SK-N-MC (cell line): Measurements from ENCODE around the gene LAMC1.

ENCODE experiments used
- EZH2 ChIP-seq: fragments of 200-600 bp; sonication (generic); IDR thresholded peaks from one replicate; pipeline ENCODE4 v1.6.1; 2017; ENCODE audit warnings: antibody characterized with exemption
- FOXP2 ChIP-seq: optimal IDR thresholded peaks from 2 replicates; pipeline ENCODE3; 2011; ENCODE audit warnings: mild to moderate bottlenecking, moderate library complexity; ENCODE audit not compliant: insufficient read depth; ENCODE audit errors: extremely low read length, control extremely low read depth
- POLR2AphosphoS5 ChIP-seq: IDR thresholded peaks from 2 replicates; pipeline ENCODE4 v1.6.1; 2012; ENCODE audit warnings: mild to moderate bottlenecking, low read depth, low read length, borderline replicate concordance

GRCh38 chr1:183161391-183161790 lies 138.2 kb downstream of the LAMC1 start:
- TF ChIP-seq POLR2AphosphoS5, result no peak
- no peak for TF ChIP-seq EZH2
- TF ChIP-seq FOXP2, result no peak
